Chondrocyte (in vitro differentiated cells): ENCODE data around the gene DUXA. TPM values are rescaled to one million over a fixed set of nuclear protein-coding genes. Genes with fewer than 3 reads are reported as not detected.
"Not testable (repeated sequence)": the region's sequence is repeated elsewhere in the genome, so short reads cannot be mapped to it uniquely, and the experiment has no call there.

ENCODE experiments used
- DNase-seq: peaks from one replicate; pipeline ENCODE4 v3.0.0; 2021; ENCODE audit warnings: mixed read lengths, low spot score
- H3K27ac Mint-ChIP-seq: one replicate; pipeline ENCODE4 v1.8.0; 2021; ENCODE audit warnings: mild to moderate bottlenecking, moderate library complexity, mixed read lengths; ENCODE audit not compliant: unreplicated experiment
- H3K27me3 Mint-ChIP-seq: 2 replicates; pipeline ENCODE4 v1.8.0; 2021; ENCODE audit warnings: low read depth, mixed read lengths
- H3K36me3 Mint-ChIP-seq: 2 replicates; pipeline ENCODE4 v1.8.0; 2021; ENCODE audit warnings: low read depth, mixed read lengths
- H3K4me1 Mint-ChIP-seq: 2 replicates; pipeline ENCODE4 v1.8.0; 2021; ENCODE audit warnings: low read depth, mild to moderate bottlenecking, mixed read lengths
- H3K4me3 Mint-ChIP-seq: one replicate; pipeline ENCODE4 v1.8.0; 2021; ENCODE audit warnings: mild to moderate bottlenecking, moderate library complexity, mixed read lengths; ENCODE audit not compliant: unreplicated experiment
- H3K9me3 Mint-ChIP-seq: 2 replicates; pipeline ENCODE4 v1.8.0; 2021; ENCODE audit warnings: low read depth, mixed read lengths
- total RNA-seq: library from RNA; stranded (reverse); gene quantifications from 3 replicates; pipeline ENCODE4 v1.2.1, GENCODE V29; 2021
- TF ChIP-seq, protein P1 (sequence below): fragments of 200-600 bp; sonication (generic); IDR thresholded peaks from 2 replicates; pipeline ENCODE4 v1.5.0; 2021; ENCODE audit warnings: antibody characterized with exemption, mild to moderate bottlenecking, moderate library complexity

Gene DUXA
- total RNA-seq, 1 donor from 2014 or later: not detected

DNA sequence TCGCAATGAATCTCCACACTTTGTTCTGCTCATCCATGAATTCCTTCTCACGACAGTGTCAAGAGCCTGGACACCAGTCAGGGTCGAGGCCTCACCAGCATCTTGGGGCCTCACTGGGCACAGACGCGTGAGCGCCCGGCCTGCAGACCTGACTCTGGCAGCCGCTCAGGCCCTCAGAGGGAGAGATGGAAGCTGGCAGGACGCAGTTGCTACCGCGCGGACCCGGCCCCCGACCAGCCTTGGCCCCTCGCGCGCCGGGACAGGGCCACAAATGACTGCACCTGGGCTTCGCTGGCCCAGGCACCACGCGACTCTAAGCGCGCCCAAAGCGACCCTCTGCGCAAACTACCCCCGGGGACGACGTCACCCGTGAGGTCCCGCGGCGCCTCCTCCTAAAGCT, 48.4 kb downstream of the DUXA start:
- H3K4me3 Mint-ChIP-seq: no peak overlapping the region
- peaks cover 57% of the 10 kb centered on the region for H3K9me3 Mint-ChIP-seq
- DNase-seq: no peak
- TF ChIP-seq, protein P1, sequence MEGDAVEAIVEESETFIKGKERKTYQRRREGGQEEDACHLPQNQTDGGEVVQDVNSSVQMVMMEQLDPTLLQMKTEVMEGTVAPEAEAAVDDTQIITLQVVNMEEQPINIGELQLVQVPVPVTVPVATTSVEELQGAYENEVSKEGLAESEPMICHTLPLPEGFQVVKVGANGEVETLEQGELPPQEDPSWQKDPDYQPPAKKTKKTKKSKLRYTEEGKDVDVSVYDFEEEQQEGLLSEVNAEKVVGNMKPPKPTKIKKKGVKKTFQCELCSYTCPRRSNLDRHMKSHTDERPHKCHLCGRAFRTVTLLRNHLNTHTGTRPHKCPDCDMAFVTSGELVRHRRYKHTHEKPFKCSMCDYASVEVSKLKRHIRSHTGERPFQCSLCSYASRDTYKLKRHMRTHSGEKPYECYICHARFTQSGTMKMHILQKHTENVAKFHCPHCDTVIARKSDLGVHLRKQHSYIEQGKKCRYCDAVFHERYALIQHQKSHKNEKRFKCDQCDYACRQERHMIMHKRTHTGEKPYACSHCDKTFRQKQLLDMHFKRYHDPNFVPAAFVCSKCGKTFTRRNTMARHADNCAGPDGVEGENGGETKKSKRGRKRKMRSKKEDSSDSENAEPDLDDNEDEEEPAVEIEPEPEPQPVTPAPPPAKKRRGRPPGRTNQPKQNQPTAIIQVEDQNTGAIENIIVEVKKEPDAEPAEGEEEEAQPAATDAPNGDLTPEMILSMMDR: no peak
- H3K27ac Mint-ChIP-seq: no peak overlapping the region
- no peaks in the 10 kb centered on the region for H3K36me3 Mint-ChIP-seq
- no peaks in the 10 kb centered on the region for H3K27me3 Mint-ChIP-seq
- H3K4me1 Mint-ChIP-seq: no peaks in the 10 kb centered on the region

DNA sequence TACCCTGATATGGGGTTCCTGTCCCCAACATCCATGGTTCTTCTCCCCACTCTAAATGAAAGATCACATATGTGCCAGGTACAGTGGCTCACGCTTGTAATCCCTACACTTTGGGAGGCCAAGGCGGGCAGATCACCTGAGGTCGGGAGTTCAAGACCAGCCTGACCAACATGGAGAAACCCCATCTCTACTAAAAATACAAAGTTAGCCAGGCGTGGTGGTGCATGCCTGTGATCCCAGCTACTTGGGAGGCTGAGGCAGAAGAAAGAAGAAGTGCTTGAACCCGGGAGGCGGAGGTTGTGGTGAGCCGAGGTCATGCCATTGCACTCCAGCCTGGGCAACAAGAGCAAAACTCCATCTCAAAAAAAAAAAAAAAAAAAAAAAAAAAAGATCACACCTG, 53.8 kb downstream of the DUXA start:
- not testable (repeated sequence) for H3K27ac Mint-ChIP-seq, DNase-seq, H3K27me3 Mint-ChIP-seq, H3K4me1 Mint-ChIP-seq, H3K36me3 Mint-ChIP-seq, H3K4me3 Mint-ChIP-seq
- peaks cover 58% of the 10 kb centered on the region for H3K9me3 Mint-ChIP-seq

DNA sequence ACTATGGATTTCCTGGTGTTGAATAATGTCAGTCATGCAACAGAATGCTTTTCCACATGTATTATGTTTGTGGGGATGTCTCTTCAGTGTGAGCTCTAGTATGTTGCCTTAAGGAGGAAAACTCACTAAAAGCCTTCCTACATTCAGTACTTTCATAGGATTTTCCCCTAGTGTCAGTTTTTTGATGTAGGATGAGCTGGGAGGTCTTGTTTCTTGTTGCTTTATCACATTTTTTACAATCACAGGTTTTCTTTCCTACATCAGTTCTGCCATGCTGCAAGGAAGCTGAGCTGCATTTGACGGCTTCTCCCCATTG, 56.0 kb downstream of the DUXA start:
- H3K36me3 Mint-ChIP-seq: peaks cover 1% of the 10 kb centered on the region
- H3K4me1 Mint-ChIP-seq: no peaks in the 10 kb centered on the region
- TF ChIP-seq, protein P1: no peak
- no peak for DNase-seq
- no peaks in the 10 kb centered on the region for H3K27me3 Mint-ChIP-seq
- H3K27ac Mint-ChIP-seq: no peak overlapping the region
- no peak overlapping the region for H3K4me3 Mint-ChIP-seq
- H3K9me3 Mint-ChIP-seq: peaks cover 50% of the 10 kb centered on the region

DNA sequence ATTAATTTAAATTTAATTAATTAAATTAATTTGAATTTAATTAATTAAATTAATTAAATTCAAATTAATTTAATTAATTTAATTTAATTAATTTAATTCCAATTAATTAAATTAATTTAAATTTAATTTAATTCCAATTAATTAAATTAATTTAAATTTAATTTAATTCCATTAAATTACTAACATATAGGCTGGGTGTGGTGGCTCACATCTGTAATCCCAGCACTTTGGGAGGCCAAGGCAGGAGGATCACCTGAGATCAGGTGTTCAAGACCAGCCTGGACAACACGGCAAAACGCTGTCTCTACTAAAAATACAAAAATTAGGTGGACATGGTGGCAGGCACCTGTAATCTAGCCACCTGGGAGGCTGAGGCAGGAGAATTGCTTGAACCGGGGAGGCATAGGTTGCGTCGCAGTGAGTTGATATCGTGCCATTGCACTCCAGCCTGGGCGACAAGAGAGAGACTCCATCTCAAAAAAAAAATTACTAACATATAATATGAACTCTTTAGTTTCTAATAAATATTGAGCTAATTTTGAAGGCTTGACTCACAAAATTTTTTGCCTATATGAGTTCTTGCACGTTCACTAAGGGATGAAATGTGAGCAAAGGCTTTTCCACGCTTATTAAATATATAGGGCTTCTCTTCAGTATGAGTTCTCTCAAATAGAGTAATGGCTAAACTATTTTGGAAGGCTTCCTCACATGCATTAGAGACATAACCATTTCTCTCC, 56.5 kb downstream of the DUXA start:
- no peak for DNase-seq

DNA sequence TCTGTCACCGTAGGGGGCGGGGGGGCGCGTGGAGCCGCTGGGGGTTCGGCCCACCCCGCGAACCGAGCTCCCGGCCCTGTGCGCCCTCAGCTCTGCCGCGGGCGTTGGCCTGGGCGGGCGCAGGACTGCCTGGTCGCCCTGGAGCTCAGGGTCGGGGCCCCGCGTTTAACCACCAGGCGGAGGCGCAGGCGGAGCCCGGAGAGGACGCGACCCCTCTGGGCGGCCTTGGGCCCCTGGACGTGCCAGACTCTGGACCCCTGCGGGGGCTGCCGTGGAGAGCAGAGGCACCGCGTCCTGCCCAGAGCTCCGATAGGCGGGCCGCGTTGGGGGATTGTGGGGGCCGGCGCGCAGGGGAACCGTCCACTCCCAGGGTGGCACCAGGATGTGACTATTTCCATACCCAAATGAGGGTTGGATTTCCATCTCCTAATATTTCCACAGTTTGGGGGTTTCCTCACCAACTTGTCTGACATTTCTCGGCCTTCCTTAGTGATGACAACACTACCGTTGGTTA, 60.5 kb downstream of the DUXA start:
- no peak for DNase-seq
- TF ChIP-seq, protein P1: no peak
- Mint-ChIP-seq H3K4me1 (no peaks in the 10 kb centered on the region), H3K9me3 (peaks cover 29% of the 10 kb centered on the region), H3K27ac (no peak overlapping the region), H3K36me3 (peaks cover 3% of the 10 kb centered on the region), H3K4me3 (no peak overlapping the region), H3K27me3 (no peaks in the 10 kb centered on the region)

More for the DNA sequence above, 56.5 kb downstream of the DUXA start:
- Mint-ChIP-seq H3K27ac (no peak overlapping the region), H3K36me3 (peaks cover 1% of the 10 kb centered on the region), H3K9me3 (peaks cover 47% of the 10 kb centered on the region), H3K4me1 (no peaks in the 10 kb centered on the region), H3K27me3 (no peaks in the 10 kb centered on the region), H3K4me3 (no peak overlapping the region)
- TF ChIP-seq, protein P1: no peak
